ENCODE results near the gene MRPS10.

DNA sequence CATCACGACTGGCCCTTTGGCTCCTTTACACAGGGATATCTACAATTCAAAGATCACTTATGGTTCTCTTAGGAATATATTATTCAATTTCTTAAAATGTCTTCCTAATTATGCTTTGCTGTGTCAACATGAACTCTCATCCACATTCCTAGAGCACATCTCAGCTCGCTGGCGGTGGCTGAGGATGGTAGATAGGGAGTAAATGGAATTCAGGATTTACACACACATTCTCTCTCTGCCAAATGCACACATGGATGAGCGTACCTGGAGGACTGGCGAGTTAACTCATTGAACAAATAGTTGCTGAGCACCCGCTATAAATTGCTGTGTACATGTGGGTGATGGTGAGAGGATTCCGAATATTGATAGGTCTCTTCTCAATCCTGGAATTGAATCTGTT lies 4.8 kb upstream of the MRPS10 start:
- TF ChIP-seq FOXM1 (IDR thresholded peaks at IDR 0.05; ENCODE audit: low read depth) (no peak), CHD2 (IDR thresholded peaks at IDR 0.05; ENCODE audit: low read length, partially characterized antibody) (no peak), RAD21 (IDR thresholded peaks at IDR 0.05; ENCODE audit: low read length) (no peak), JUND (IDR thresholded peaks at IDR 0.05) (no peak), POLR2AphosphoS5 (IDR thresholded peaks at IDR 0.05; ENCODE audit: low read depth, low read length) (no peak), TAF1 (IDR thresholded peaks at IDR 0.05; ENCODE audit: borderline replicate concordance, low read depth, low read length) (no peak), TCF12 (IDR thresholded peaks at IDR 0.05) (no peak), YY1 (IDR thresholded peaks at IDR 0.05; ENCODE audit: low read depth) (no peak), EP300 (IDR thresholded peaks at IDR 0.05; ENCODE audit: borderline replicate concordance in 1 of 2, low read depth in 1 of 2, low read length in 1 of 2) (no peak), RXRA (IDR thresholded peaks at IDR 0.05; ENCODE audit: borderline replicate concordance, low read depth) (no peak), EZH2phosphoT487 (IDR thresholded peaks at IDR 0.05; ENCODE audit: borderline replicate concordance, low read depth) (no peak)
- TF ChIP-seq, protein P1, sequence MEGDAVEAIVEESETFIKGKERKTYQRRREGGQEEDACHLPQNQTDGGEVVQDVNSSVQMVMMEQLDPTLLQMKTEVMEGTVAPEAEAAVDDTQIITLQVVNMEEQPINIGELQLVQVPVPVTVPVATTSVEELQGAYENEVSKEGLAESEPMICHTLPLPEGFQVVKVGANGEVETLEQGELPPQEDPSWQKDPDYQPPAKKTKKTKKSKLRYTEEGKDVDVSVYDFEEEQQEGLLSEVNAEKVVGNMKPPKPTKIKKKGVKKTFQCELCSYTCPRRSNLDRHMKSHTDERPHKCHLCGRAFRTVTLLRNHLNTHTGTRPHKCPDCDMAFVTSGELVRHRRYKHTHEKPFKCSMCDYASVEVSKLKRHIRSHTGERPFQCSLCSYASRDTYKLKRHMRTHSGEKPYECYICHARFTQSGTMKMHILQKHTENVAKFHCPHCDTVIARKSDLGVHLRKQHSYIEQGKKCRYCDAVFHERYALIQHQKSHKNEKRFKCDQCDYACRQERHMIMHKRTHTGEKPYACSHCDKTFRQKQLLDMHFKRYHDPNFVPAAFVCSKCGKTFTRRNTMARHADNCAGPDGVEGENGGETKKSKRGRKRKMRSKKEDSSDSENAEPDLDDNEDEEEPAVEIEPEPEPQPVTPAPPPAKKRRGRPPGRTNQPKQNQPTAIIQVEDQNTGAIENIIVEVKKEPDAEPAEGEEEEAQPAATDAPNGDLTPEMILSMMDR (IDR thresholded peaks at IDR 0.05) = no peak
- TF ChIP-seq, protein P2, sequence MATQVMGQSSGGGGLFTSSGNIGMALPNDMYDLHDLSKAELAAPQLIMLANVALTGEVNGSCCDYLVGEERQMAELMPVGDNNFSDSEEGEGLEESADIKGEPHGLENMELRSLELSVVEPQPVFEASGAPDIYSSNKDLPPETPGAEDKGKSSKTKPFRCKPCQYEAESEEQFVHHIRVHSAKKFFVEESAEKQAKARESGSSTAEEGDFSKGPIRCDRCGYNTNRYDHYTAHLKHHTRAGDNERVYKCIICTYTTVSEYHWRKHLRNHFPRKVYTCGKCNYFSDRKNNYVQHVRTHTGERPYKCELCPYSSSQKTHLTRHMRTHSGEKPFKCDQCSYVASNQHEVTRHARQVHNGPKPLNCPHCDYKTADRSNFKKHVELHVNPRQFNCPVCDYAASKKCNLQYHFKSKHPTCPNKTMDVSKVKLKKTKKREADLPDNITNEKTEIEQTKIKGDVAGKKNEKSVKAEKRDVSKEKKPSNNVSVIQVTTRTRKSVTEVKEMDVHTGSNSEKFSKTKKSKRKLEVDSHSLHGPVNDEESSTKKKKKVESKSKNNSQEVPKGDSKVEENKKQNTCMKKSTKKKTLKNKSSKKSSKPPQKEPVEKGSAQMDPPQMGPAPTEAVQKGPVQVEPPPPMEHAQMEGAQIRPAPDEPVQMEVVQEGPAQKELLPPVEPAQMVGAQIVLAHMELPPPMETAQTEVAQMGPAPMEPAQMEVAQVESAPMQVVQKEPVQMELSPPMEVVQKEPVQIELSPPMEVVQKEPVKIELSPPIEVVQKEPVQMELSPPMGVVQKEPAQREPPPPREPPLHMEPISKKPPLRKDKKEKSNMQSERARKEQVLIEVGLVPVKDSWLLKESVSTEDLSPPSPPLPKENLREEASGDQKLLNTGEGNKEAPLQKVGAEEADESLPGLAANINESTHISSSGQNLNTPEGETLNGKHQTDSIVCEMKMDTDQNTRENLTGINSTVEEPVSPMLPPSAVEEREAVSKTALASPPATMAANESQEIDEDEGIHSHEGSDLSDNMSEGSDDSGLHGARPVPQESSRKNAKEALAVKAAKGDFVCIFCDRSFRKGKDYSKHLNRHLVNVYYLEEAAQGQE (IDR thresholded peaks at IDR 0.05; ENCODE audit: low read depth, low read length) = no peak

Data from SK-N-SH (cell line).